HG02798 (cell line): ENCODE results near the gene VPS13D.

ENCODE experiments used
- ATAC-seq: cut with Tn5 transposase; IDR thresholded peaks from one replicate; pipeline ENCODE4 v1.9.1; 2021; ENCODE audit warnings: mild to moderate bottlenecking; ENCODE audit not compliant: unreplicated experiment, poor library complexity

The VPS13D gene

GRCh38 chr1:12475530-12475934, 245.7 kb downstream of the VPS13D start:
- ATAC-seq: no peak

- ATAC-seq: no peak
Observed at GRCh38 chr1:12475947-12476346, 246.1 kb downstream of the VPS13D start.

GRCh38 chr1:12477314-12477713, 247.5 kb downstream of the VPS13D start:
- ATAC-seq: no peak

GRCh38 chr1:12477936-12478611, 248.2 kb downstream of the VPS13D start:
- ATAC-seq: no peak

- no peak for ATAC-seq
Observed at GRCh38 chr1:12478612-12478985, 248.8 kb downstream of the VPS13D start.

GRCh38 chr1:12479311-12479710, 249.5 kb downstream of the VPS13D start:
- no peak for ATAC-seq

- ATAC-seq: no peak
Observed at GRCh38 chr1:12480041-12480440, 250.2 kb downstream of the VPS13D start.

- no peak for ATAC-seq
Observed at GRCh38 chr1:12480748-12481362, 251.0 kb downstream of the VPS13D start.

GRCh38 chr1:12481928-12482327, 252.1 kb downstream of the VPS13D start:
- no peak for ATAC-seq

GRCh38 chr1:12482988-12483387, 253.2 kb downstream of the VPS13D start:
- no peak for ATAC-seq

GRCh38 chr1:12485231-12486058, 255.6 kb downstream of the VPS13D start:
- no peak for ATAC-seq

GRCh38 chr1:12486059-12486341, 256.2 kb downstream of the VPS13D start:
- ATAC-seq: no peak

GRCh38 chr1:12486401-12487005, 256.7 kb downstream of the VPS13D start:
- ATAC-seq: no peak

- ATAC-seq: no peak
Observed at GRCh38 chr1:12487520-12487919, 257.7 kb downstream of the VPS13D start.

GRCh38 chr1:12488666-12489354, 259.0 kb downstream of the VPS13D start:
- ATAC-seq: no peak

- ATAC-seq: no peak
Observed at GRCh38 chr1:12490532-12491142, 260.8 kb downstream of the VPS13D start.

GRCh38 chr1:12491656-12492055, 261.8 kb downstream of the VPS13D start:
- ATAC-seq: no peak

GRCh38 chr1:12495725-12496124, 265.9 kb downstream of the VPS13D start:
- ATAC-seq: no peak

GRCh38 chr1:12496154-12496961, 266.5 kb downstream of the VPS13D start:
- no peak for ATAC-seq
